A673 (cell line): ENCODE data around the gene PAF1. TPM values are rescaled to one million over a fixed set of nuclear protein-coding genes. Genes with fewer than 3 reads are reported as not detected.

Experiments
- BruUV-seq: library from RNA; stranded (reverse); fragments of 400-500 nt; replicated peaks from 2 replicates; lab custom pipeline; 2021; lab: Mats Ljungman, UMichigan
- CTCF ChIA-PET: fragments of 300-600 bp; sonication (Branson Sonifier 250); formaldehyde crosslinking; loops from one replicate; lab custom pipeline; 2022; ENCODE audit warnings: antibody characterized with exemption; lab: Charles Lee
- POLR2A ChIA-PET: fragments of 300-600 bp; sonication (Branson Sonifier 250); formaldehyde crosslinking; loops from one replicate; lab custom pipeline; 2022; ENCODE audit warnings: antibody characterized with exemption; ENCODE audit not compliant: low non-redundant PET; lab: Charles Lee
- DNase-seq: peaks from one replicate; pipeline ENCODE4 v3.0.0-alpha.2; 2015; ENCODE audit warnings: low spot score
- H3K27ac ChIP-seq: fragments of 200-600 bp; sonication (generic); 2 replicates; pipeline ENCODE4 v1.5.1; 2016; ENCODE audit warnings: mixed run types, low read depth, mild to moderate bottlenecking, mixed read lengths, antibody characterized with exemption, low read length; ENCODE audit not compliant: poor library complexity, severe bottlenecking
- H3K27me3 ChIP-seq: fragments of 200-600 bp; sonication (generic); replicated peaks from 2 replicates; pipeline ENCODE4 v1.6.1; 2017; ENCODE audit warnings: mixed run types, low read depth, mild to moderate bottlenecking, mixed read lengths, antibody characterized with exemption, low read length; ENCODE audit not compliant: insufficient read depth, poor library complexity
- H3K36me3 ChIP-seq: fragments of 200-600 bp; sonication (generic); 2 replicates; pipeline ENCODE4 v1.6.1; 2016; ENCODE audit warnings: mixed run types, mild to moderate bottlenecking, mixed read lengths, antibody characterized with exemption, low read length; ENCODE audit not compliant: insufficient read depth, poor library complexity, severe bottlenecking
- H3K4me1 ChIP-seq: fragments of 200-600 bp; sonication (generic); 2 replicates; pipeline ENCODE4 v1.6.1; 2017; ENCODE audit warnings: mixed run types, mild to moderate bottlenecking, mixed read lengths, antibody characterized with exemption, low read length; ENCODE audit not compliant: insufficient read depth, poor library complexity, severe bottlenecking
- H3K4me3 ChIP-seq: fragments of 200-600 bp; sonication (generic); 2 replicates; pipeline ENCODE4 v1.5.1; 2016; ENCODE audit warnings: low read depth, mixed run types, mild to moderate bottlenecking, mixed read lengths, low read length; ENCODE audit not compliant: poor library complexity, severe bottlenecking
- H3K9me3 ChIP-seq: fragments of 200-600 bp; sonication (generic); 2 replicates; pipeline ENCODE4 v1.6.1; 2016; ENCODE audit warnings: mixed run types, low read depth, mild to moderate bottlenecking, mixed read lengths, antibody characterized with exemption, low read length; ENCODE audit not compliant: poor library complexity, severe bottlenecking
- CTCF ChIP-seq: fragments of 300-800, 200-600 bp; sonication (generic); conservative IDR thresholded peaks from 2 replicates; pipeline ENCODE4 v1.5.1; 2017; ENCODE audit warnings: low read depth, mild to moderate bottlenecking, antibody characterized with exemption, low read length, moderate library complexity, mixed read lengths
- EZH2 ChIP-seq: fragments of 200-600 bp; sonication (generic); IDR thresholded peaks from 2 replicates; pipeline ENCODE4 v1.6.1; 2017; ENCODE audit warnings: borderline replicate concordance, low read depth, mild to moderate bottlenecking, mixed read lengths, antibody characterized with exemption, low read length; ENCODE audit not compliant: poor library complexity, severe bottlenecking
- intact Hi-C: fragments of 100-400 bp; cut with micrococcal nuclease; formaldehyde crosslinking; loops from one replicate; pipeline ENCODE4 v1.10.0; 2022; ENCODE audit not compliant: unreplicated experiment
- total RNA-seq: library from RNA; stranded (reverse); gene quantifications from 2 replicates; pipeline ENCODE4 v1.2.3, GENCODE V29; 2021

The PAF1 gene
- total RNA-seq, 1 experiment from 2014 or later = 70.2 TPM

- DNase-seq = no peak
- intact Hi-C loops = no loop called here
- TF ChIP-seq CTCF = no peak
- no peak for TF ChIP-seq EZH2
- ChIA-PET CTCF (interaction anchor here (0.5 kb wide), 1 partner anchor 432 kb away, joined by 3 read pairs; the partner anchor contains the start of gene FBXO17), POLR2A (no interaction called here)
- Histone ChIP-seq H3K4me1 (peaks cover 49% of the 10 kb centered on the region), H3K4me3 (peak overlapping the region; percentile 87), H3K36me3 (peaks cover 7% of the 10 kb centered on the region), H3K9me3 (no peaks in the 10 kb centered on the region), H3K27me3 (no peaks in the 10 kb centered on the region), H3K27ac (peak overlapping the region; percentile 82)
- no TSS peak for BruUV-seq
Observed at GRCh38 chr19:39407410-39407659, 16.4 kb upstream of the PAF1 start.

GRCh38 chr19:39406656-39407409 is 15.9 kb upstream of the PAF1 start, which contains the start of gene ZFP36:
Gene ZFP36 (plus strand): TSS chr19:39406847. CDS start chr19:39406905, 58 bp downstream.
- BruUV-seq = no TSS peak
- H3K27ac ChIP-seq = peak within 1 kb of the TSS; percentile 82
- ChIA-PET CTCF (interaction anchor here (1.4 kb wide), 1 partner anchor 9 kb away, joined by 6 read pairs; no protein-coding TSS in a partner anchor), POLR2A (no interaction called here)
- peaks cover 7% of the 10 kb centered on the region for H3K36me3 ChIP-seq
- TF ChIP-seq EZH2 (no peak), CTCF (0 out of 2 replicates have a peak, but pooled peaks have one; percentile 8)
- H3K4me3 ChIP-seq = peak within 1 kb of the TSS; percentile 87
- no peaks in the 10 kb centered on the region for H3K9me3 ChIP-seq
- no peaks in the 10 kb centered on the region for H3K27me3 ChIP-seq
- intact Hi-C loops = no loop called here
- peak; percentile 76 for DNase-seq
- peaks cover 54% of the 10 kb centered on the region for H3K4me1 ChIP-seq

- H3K27ac ChIP-seq = peak overlapping the region; percentile 82
- H3K4me3 ChIP-seq = peak overlapping the region; percentile 87
- H3K4me1 ChIP-seq = peaks cover 49% of the 10 kb centered on the region
- no peaks in the 10 kb centered on the region for H3K27me3 ChIP-seq
- H3K36me3 ChIP-seq = peaks cover 7% of the 10 kb centered on the region
- no peaks in the 10 kb centered on the region for H3K9me3 ChIP-seq
- DNase-seq = peak; percentile 66
- intact Hi-C loops = no loop called here
- ChIA-PET POLR2A (no interaction called here), CTCF (interaction anchor here (0.6 to 1.4 kb wide), 2 partner anchors 9 to 535 kb away, joined by 3 to 6 read pairs; no protein-coding TSS in a partner anchor)
- TF ChIP-seq CTCF = no peak
- no peak for TF ChIP-seq EZH2
- no TSS peak for BruUV-seq
Observed at GRCh38 chr19:39405958-39406655, 15.2 kb upstream of the PAF1 start.
